GM23338 (cell line): Measurements from ENCODE around the gene PDE7B. TPM values are rescaled to one million over a fixed set of nuclear protein-coding genes. Genes with fewer than 3 reads are reported as not detected.

Experiments
- ATAC-seq: fragments of 200-7000 bp; cut with Tn5 transposase; 3 replicates; pipeline ENCODE4 v1.9.1; 2020
- DNase-seq: peaks from one replicate; pipeline ENCODE4 v3.0.0-alpha.2; 2015; ENCODE audit warnings: low spot score
- H2AFZ ChIP-seq: fragments of 200-600 bp; sonication (generic); 2 replicates; pipeline ENCODE4 v1.8.0; 2016; ENCODE audit warnings: antibody characterized with exemption, mild to moderate bottlenecking, moderate library complexity
- H3F3A ChIP-seq: fragments of 200-600 bp; sonication (generic); replicated peaks from 2 replicates; pipeline ENCODE4 v1.8.0; 2017; ENCODE audit warnings: antibody characterized with exemption, mixed run types, low read depth
- H3K27ac ChIP-seq: fragments of 200-600 bp; sonication (generic); 2 replicates; pipeline ENCODE4 v1.6.1; 2016; ENCODE audit warnings: low read depth
- H3K27me3 ChIP-seq: fragments of 200-600 bp; sonication (generic); 2 replicates; pipeline ENCODE4 v1.8.0; 2016; ENCODE audit warnings: mild to moderate bottlenecking, mixed run types, moderate library complexity; ENCODE audit not compliant: insufficient read depth
- H3K36me3 ChIP-seq: fragments of 200-600 bp; sonication (generic); 2 replicates; pipeline ENCODE4 v1.8.0; 2016; ENCODE audit warnings: mild to moderate bottlenecking; ENCODE audit not compliant: insufficient read depth
- H3K4me1 ChIP-seq: fragments of 200-600 bp; sonication (generic); 2 replicates; pipeline ENCODE4 v1.8.0; 2016; ENCODE audit warnings: mild to moderate bottlenecking, moderate library complexity; ENCODE audit not compliant: insufficient read depth
- H3K4me2 ChIP-seq: fragments of 200-600 bp; sonication (generic); 2 replicates; pipeline ENCODE4 v1.7.1; 2017; ENCODE audit warnings: mixed run types
- H3K4me3 ChIP-seq: fragments of 200-600 bp; sonication (generic); 2 replicates; pipeline ENCODE4 v1.6.1; 2016; ENCODE audit warnings: mixed run types
- H3K79me2 ChIP-seq: fragments of 200-600 bp; sonication (generic); replicated peaks from 2 replicates; pipeline ENCODE4 v1.8.0; 2017; ENCODE audit warnings: mild to moderate bottlenecking; ENCODE audit not compliant: insufficient read depth
- H3K9me2 ChIP-seq: fragments of 200-600 bp; sonication (generic); 2 replicates; pipeline ENCODE4 v1.8.0; 2017; ENCODE audit not compliant: insufficient read depth
- H4K20me1 ChIP-seq: fragments of 200-600 bp; sonication (generic); replicated peaks from 2 replicates; pipeline ENCODE4 v1.8.0; 2017; ENCODE audit warnings: mild to moderate bottlenecking; ENCODE audit not compliant: insufficient read depth
- H3K27ac Mint-ChIP-seq: 2 replicates; pipeline ENCODE4 v1.8.0; 2020; ENCODE audit warnings: inconsistent platforms, mild to moderate bottlenecking, moderate library complexity, mixed read lengths
- H3K27me3 Mint-ChIP-seq: 3 replicates; pipeline ENCODE4 v1.8.0; 2022; ENCODE audit warnings: low read depth, mild to moderate bottlenecking, moderate library complexity, mixed read lengths, inconsistent platforms; ENCODE audit not compliant: insufficient read depth, poor library complexity
- H3K36me3 Mint-ChIP-seq: 3 replicates; pipeline ENCODE4 v1.8.0; 2021; ENCODE audit warnings: low read depth, mild to moderate bottlenecking, inconsistent platforms, moderate library complexity, mixed read lengths
- H3K4me1 Mint-ChIP-seq: 3 replicates; pipeline ENCODE4 v1.8.0; 2020; ENCODE audit warnings: mild to moderate bottlenecking, inconsistent platforms, mixed read lengths
- H3K4me3 Mint-ChIP-seq: 3 replicates; pipeline ENCODE4 v1.8.0; 2021; ENCODE audit warnings: moderate library complexity, mild to moderate bottlenecking, inconsistent platforms, mixed read lengths
- H3K9me3 Mint-ChIP-seq: 3 replicates; pipeline ENCODE4 v1.8.0; 2020; ENCODE audit warnings: moderate library complexity, mild to moderate bottlenecking, inconsistent platforms, mixed read lengths
- CREB1 ChIP-seq: fragments of 250-450 bp; sonication (Bioruptor Pico); IDR thresholded peaks from 2 replicates; pipeline ENCODE4 v1.5.0; 2020; ENCODE audit warnings: low read depth, mild to moderate bottlenecking, moderate library complexity
- EZH2 ChIP-seq: fragments of 200-600 bp; sonication (generic); IDR thresholded peaks from one replicate; pipeline ENCODE4 v1.8.0; 2017; ENCODE audit warnings: antibody characterized with exemption, mild to moderate bottlenecking, low read depth; ENCODE audit not compliant: unreplicated experiment
- EZH2phosphoT487 ChIP-seq: fragments of 200-600 bp; sonication (generic); IDR thresholded peaks from one replicate; pipeline ENCODE4 v1.8.1; 2018; ENCODE audit warnings: antibody characterized with exemption; ENCODE audit not compliant: unreplicated experiment
- JUNB ChIP-seq: IDR thresholded peaks from one replicate; pipeline ENCODE4 v1.6.1; 2016; ENCODE audit warnings: antibody characterized with exemption; ENCODE audit not compliant: unreplicated experiment
- NANOG ChIP-seq: IDR thresholded peaks from 2 replicates; pipeline ENCODE4 v1.6.1; 2016; ENCODE audit warnings: antibody characterized with exemption, borderline replicate concordance
- POLR2AphosphoS5 ChIP-seq: IDR thresholded peaks from 2 replicates; pipeline ENCODE4 v1.6.1; 2016; ENCODE audit warnings: antibody characterized with exemption, low read depth
- ZNF331 ChIP-seq: fragments of 250-450 bp; sonication (Bioruptor Pico); IDR thresholded peaks from 2 replicates; pipeline ENCODE4 v1.5.0; 2020; ENCODE audit warnings: low read depth, mild to moderate bottlenecking, moderate library complexity
- polyA plus RNA-seq: library from polyadenylated mRNA; unstranded; fragments of >200 nt; fragmentation: Nextera tagmentation; extraction: Ambion mirVana; gene quantifications from 2 replicates; pipeline ENCODE4 v1.2.1, GENCODE V29; 2016
- total RNA-seq: library from RNA; depleted of rRNA; stranded (reverse); fragments of >200 nt; shearing (Covaris generic); gene quantifications from 2 replicates; pipeline ENCODE4 v1.2.3, GENCODE V29; 2014
- TF ChIP-seq, protein P1 (sequence below), 2 experiments: fragments of 200-600 bp in 1 of 2; sonication (generic) in 1 of 2; conservative IDR thresholded peaks; 2 replicates each; pipeline versions ENCODE4 v1.5.1 to v1.6.1; 2016 to 2017; ENCODE audit warnings: antibody characterized with exemption in 2 of 2, low read depth in 2 of 2, mild to moderate bottlenecking in 2 of 2, moderate library complexity in 1 of 2
- TF ChIP-seq, protein P2 (sequence below): IDR thresholded peaks from one replicate; pipeline ENCODE4 v1.6.1; 2018; ENCODE audit warnings: antibody characterized with exemption; ENCODE audit not compliant: unreplicated experiment
- TF ChIP-seq, protein P3 (sequence below): IDR thresholded peaks from 2 replicates; pipeline ENCODE4 v1.6.1; 2016; ENCODE audit warnings: antibody characterized with exemption

Gene PDE7B
- total and polyA plus RNA-seq, 2 experiments from 2014 or later = 0.07 TPM; not detected in 1

DNA sequence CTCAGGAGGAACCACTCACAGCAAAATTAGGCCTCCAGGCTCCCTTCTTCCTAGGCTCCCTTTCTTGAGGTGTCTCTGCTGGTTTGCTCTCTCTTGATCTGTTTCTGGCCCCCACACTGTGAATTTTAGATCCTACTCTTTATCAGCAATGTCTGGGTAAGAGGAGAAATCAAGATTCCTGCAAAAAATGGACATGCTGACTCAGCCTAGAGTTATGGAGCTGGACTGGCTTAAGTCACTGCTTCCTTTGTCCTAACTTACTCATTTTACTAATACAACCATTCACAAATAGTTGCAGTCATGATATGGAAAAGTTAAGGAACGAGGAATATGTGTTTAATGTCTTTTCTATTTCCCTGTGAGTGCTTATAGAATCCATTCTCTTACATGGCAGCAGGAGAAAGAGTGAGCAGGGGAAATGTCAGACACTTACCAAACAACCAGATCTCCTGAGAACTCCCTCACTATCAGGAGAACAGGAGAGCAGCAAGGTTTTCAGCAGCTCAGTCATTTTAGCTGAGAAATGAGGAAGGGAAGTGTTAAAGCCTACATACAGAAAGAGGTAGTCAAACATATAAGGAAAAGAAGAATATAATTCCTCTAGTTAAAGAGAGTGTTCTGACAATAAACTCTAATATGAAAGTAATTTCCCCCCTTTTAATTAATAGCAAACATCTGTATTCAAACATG, 160.8 kb downstream of the PDE7B start (continued):
- TF ChIP-seq, protein P1, sequence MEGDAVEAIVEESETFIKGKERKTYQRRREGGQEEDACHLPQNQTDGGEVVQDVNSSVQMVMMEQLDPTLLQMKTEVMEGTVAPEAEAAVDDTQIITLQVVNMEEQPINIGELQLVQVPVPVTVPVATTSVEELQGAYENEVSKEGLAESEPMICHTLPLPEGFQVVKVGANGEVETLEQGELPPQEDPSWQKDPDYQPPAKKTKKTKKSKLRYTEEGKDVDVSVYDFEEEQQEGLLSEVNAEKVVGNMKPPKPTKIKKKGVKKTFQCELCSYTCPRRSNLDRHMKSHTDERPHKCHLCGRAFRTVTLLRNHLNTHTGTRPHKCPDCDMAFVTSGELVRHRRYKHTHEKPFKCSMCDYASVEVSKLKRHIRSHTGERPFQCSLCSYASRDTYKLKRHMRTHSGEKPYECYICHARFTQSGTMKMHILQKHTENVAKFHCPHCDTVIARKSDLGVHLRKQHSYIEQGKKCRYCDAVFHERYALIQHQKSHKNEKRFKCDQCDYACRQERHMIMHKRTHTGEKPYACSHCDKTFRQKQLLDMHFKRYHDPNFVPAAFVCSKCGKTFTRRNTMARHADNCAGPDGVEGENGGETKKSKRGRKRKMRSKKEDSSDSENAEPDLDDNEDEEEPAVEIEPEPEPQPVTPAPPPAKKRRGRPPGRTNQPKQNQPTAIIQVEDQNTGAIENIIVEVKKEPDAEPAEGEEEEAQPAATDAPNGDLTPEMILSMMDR (conservative IDR thresholded peaks at IDR 0.05; ENCODE audit: low read depth in 2 of 2) = no peak
- TF ChIP-seq, protein P2, sequence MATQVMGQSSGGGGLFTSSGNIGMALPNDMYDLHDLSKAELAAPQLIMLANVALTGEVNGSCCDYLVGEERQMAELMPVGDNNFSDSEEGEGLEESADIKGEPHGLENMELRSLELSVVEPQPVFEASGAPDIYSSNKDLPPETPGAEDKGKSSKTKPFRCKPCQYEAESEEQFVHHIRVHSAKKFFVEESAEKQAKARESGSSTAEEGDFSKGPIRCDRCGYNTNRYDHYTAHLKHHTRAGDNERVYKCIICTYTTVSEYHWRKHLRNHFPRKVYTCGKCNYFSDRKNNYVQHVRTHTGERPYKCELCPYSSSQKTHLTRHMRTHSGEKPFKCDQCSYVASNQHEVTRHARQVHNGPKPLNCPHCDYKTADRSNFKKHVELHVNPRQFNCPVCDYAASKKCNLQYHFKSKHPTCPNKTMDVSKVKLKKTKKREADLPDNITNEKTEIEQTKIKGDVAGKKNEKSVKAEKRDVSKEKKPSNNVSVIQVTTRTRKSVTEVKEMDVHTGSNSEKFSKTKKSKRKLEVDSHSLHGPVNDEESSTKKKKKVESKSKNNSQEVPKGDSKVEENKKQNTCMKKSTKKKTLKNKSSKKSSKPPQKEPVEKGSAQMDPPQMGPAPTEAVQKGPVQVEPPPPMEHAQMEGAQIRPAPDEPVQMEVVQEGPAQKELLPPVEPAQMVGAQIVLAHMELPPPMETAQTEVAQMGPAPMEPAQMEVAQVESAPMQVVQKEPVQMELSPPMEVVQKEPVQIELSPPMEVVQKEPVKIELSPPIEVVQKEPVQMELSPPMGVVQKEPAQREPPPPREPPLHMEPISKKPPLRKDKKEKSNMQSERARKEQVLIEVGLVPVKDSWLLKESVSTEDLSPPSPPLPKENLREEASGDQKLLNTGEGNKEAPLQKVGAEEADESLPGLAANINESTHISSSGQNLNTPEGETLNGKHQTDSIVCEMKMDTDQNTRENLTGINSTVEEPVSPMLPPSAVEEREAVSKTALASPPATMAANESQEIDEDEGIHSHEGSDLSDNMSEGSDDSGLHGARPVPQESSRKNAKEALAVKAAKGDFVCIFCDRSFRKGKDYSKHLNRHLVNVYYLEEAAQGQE = no peak
- TF ChIP-seq EZH2phosphoT487 = no peak
- TF ChIP-seq, protein P3, sequence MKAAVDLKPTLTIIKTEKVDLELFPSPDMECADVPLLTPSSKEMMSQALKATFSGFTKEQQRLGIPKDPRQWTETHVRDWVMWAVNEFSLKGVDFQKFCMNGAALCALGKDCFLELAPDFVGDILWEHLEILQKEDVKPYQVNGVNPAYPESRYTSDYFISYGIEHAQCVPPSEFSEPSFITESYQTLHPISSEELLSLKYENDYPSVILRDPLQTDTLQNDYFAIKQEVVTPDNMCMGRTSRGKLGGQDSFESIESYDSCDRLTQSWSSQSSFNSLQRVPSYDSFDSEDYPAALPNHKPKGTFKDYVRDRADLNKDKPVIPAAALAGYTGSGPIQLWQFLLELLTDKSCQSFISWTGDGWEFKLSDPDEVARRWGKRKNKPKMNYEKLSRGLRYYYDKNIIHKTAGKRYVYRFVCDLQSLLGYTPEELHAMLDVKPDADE = no peak

DNA sequence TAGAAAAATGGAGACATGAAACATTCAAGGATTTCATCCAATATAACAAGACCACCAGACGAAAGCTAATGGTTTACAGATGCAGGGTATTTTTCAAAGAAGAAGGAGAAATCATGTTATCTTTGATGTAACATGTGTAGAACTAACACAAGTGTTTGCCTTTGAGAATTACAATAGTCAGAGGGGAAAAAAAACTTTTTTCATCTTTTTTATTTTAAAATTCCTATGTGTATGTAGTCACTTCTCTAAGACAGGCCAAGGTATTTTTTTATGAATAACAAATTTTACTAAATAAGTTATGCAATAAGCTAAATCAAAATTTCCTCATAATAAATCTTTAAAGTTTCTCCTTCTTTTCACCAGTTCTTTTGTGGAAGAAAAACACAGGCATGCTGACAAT, 161.4 kb downstream of the PDE7B start:
- Mint-ChIP-seq H3K9me3 (peaks cover 10% of the 10 kb centered on the region; the same call in 2 of the 3 replicates), H3K27me3 (peaks cover 2% of the 10 kb centered on the region), H3K4me3 (no peak overlapping the region), H3K27ac (no peak overlapping the region), H3K36me3 (no peaks in the 10 kb centered on the region), H3K4me1 (peaks cover 8% of the 10 kb centered on the region)
- DNase-seq (no peak), ATAC-seq (no peak)
- H3K27me3 ChIP-seq = no peaks in the 10 kb centered on the region
- H3K4me2 ChIP-seq = no peak overlapping the region
- H4K20me1 ChIP-seq = no peaks in the 10 kb centered on the region
- TF ChIP-seq NANOG (no peak), ZNF331 (CRISPR knock-in tag) (no peak), CREB1 (CRISPR knock-in tag) (no peak), POLR2AphosphoS5 (no peak), JUNB (no peak), EZH2phosphoT487 (no peak), EZH2 (no peak)
- TF ChIP-seq, protein P3 = no peak
- TF ChIP-seq, protein P2 = no peak
- H3K79me2 ChIP-seq = no peaks in the 10 kb centered on the region
- no peaks in the 10 kb centered on the region for H3F3A ChIP-seq
- no peaks in the 10 kb centered on the region for H3K36me3 ChIP-seq
- H3K4me1 ChIP-seq = no peaks in the 10 kb centered on the region
- no peaks in the 10 kb centered on the region for H3K9me2 ChIP-seq
- H3K27ac ChIP-seq = no peak overlapping the region
- H2AFZ ChIP-seq = no peak overlapping the region
- H3K4me3 ChIP-seq = no peak overlapping the region
